GM12864 (cell line): ENCODE measurements around the gene TSSK6.

Experiments
- DNase-seq: peaks from one replicate; pipeline ENCODE4 v3.0.0-alpha.2; 2011; ENCODE audit warnings: low read depth
- H3K4me3 ChIP-seq: 2 replicates; pipeline ENCODE4 v1.5.1; 2011; ENCODE audit warnings: mild to moderate bottlenecking, low read depth, low read length, control low read depth
- CTCF ChIP-seq: IDR thresholded peaks from 2 replicates; pipeline ENCODE4 v1.5.1; 2011; ENCODE audit warnings: low read depth, mild to moderate bottlenecking, moderate library complexity, low read length, control low read depth, inconsistent platforms; ENCODE audit errors: missing control alignments

The TSSK6 gene

GRCh38 chr19:19498255-19498991 lies 16.9 kb downstream of the TSSK6 start:
- no peak for DNase-seq
- no peak for TF ChIP-seq CTCF
- no peak overlapping the region for H3K4me3 ChIP-seq

GRCh38 chr19:19495614-19496603 lies 19.4 kb downstream of the TSSK6 start:
- H3K4me3 ChIP-seq, result no peak overlapping the region
- no peak for DNase-seq
- TF ChIP-seq CTCF, result no peak

- H3K4me3 ChIP-seq, result no peak overlapping the region
- no peak for DNase-seq
- TF ChIP-seq CTCF, result no peak
These were observed 21.4 kb downstream of the TSSK6 start for GRCh38 chr19:19493841-19494546.

GRCh38 chr19:19492026-19492610 lies 23.2 kb downstream of the TSSK6 start:
- H3K4me3 ChIP-seq, result no peak overlapping the region
- no peak for TF ChIP-seq CTCF
- no peak for DNase-seq

GRCh38 chr19:19491321-19492025 lies 23.9 kb downstream of the TSSK6 start:
- DNase-seq, result no peak
- no peak for TF ChIP-seq CTCF
- no peak overlapping the region for H3K4me3 ChIP-seq
